Measurements from ENCODE around the gene SMCR8.

DNA sequence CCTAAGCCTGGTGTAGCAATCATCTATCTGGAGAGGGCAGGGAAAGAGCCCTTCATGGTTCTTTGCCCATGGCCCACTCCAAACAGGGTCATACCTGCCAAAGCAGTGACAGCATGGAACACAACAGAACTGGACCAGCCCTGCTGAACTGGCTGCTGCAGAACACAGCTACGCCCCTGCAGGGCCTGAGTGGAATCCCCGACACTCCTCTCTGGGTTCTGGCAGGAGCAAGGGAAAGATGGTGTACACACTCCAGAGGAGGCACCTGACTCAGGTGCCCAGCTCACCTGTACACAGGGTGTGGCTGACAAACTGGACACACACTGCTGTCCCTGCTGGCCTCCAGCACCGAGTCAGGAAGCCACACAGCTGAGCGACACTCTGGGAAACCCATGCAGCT lies 34.8 kb upstream of the SMCR8 start:
- TF ChIP-seq CTCF (IDR thresholded peaks at IDR 0.05; ENCODE audit: insufficient read depth, low read length) = no peak
- TF ChIP-seq POLR2AphosphoS5 (IDR thresholded peaks at IDR 0.05; ENCODE audit: low read depth) = no peak
- TF ChIP-seq, protein P1, sequence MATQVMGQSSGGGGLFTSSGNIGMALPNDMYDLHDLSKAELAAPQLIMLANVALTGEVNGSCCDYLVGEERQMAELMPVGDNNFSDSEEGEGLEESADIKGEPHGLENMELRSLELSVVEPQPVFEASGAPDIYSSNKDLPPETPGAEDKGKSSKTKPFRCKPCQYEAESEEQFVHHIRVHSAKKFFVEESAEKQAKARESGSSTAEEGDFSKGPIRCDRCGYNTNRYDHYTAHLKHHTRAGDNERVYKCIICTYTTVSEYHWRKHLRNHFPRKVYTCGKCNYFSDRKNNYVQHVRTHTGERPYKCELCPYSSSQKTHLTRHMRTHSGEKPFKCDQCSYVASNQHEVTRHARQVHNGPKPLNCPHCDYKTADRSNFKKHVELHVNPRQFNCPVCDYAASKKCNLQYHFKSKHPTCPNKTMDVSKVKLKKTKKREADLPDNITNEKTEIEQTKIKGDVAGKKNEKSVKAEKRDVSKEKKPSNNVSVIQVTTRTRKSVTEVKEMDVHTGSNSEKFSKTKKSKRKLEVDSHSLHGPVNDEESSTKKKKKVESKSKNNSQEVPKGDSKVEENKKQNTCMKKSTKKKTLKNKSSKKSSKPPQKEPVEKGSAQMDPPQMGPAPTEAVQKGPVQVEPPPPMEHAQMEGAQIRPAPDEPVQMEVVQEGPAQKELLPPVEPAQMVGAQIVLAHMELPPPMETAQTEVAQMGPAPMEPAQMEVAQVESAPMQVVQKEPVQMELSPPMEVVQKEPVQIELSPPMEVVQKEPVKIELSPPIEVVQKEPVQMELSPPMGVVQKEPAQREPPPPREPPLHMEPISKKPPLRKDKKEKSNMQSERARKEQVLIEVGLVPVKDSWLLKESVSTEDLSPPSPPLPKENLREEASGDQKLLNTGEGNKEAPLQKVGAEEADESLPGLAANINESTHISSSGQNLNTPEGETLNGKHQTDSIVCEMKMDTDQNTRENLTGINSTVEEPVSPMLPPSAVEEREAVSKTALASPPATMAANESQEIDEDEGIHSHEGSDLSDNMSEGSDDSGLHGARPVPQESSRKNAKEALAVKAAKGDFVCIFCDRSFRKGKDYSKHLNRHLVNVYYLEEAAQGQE (IDR thresholded peaks at IDR 0.05; ENCODE audit: insufficient replicate concordance, low read depth) = no peak

Measured in HL-60 (cell line).